Measurements from ENCODE around the gene IFI30.

The IFI30 gene

GRCh38 chr19:18143902-18144301 lies 29.7 kb upstream of the IFI30 start:
- no peak for TF ChIP-seq CTCF (IDR thresholded peaks at IDR 0.05)
- Histone ChIP-seq H3K27ac (no peak overlapping the region), H3K4me3 (no peak overlapping the region)
- no peak for DNase-seq (ENCODE audit: low spot score)

DNA sequence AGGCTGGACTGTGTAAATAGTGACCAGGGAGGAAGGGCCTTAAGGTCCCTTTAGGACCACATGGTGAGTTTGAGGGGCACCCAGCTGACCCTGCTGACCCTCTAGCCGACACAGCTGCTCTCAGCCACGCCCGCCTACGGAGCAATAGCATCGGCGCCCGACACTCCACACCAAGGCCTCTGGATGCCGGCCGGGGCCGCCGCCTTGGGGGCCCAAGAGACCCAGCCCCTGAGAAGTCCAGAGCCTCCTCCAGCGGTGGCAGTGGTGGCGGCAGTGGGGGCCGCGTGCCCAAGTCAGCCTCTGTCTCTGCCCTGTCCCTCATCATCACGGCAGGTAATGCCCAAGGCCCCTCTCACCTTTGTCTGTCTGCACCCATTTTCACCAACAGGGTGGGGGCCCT lies 29.3 kb upstream of the IFI30 start:
- no peak for TF ChIP-seq CTCF (IDR thresholded peaks at IDR 0.05)
- DNase-seq (ENCODE audit: low spot score): no peak

DNA sequence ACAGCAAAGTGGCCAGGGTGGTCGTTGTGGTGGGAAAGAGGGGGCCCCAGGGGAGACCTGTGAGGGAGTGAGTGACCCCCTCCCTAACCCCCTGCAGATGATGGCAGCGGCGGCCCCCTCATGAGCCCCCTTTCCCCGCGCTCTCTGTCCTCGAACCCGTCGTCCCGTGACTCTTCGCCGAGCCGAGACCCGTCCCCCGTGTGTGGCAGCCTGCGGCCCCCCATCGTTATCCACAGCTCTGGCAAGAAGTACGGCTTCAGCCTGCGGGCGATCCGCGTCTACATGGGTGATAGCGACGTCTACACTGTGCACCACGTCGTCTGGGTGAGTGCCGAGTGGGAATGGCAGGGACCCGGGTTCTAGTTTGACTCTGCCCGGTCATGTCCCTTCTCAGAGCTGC lies 28.7 kb upstream of the IFI30 start:
- DNase-seq (ENCODE audit: low spot score): no peak
- Histone ChIP-seq H3K27ac (no peak overlapping the region), H3K4me3 (no peak overlapping the region)
- TF ChIP-seq CTCF (IDR thresholded peaks at IDR 0.05): no peak

More for the DNA sequence above, 29.3 kb upstream of the IFI30 start:
- no peak overlapping the region for H3K4me3 ChIP-seq
- no peak overlapping the region for H3K27ac ChIP-seq

DNA sequence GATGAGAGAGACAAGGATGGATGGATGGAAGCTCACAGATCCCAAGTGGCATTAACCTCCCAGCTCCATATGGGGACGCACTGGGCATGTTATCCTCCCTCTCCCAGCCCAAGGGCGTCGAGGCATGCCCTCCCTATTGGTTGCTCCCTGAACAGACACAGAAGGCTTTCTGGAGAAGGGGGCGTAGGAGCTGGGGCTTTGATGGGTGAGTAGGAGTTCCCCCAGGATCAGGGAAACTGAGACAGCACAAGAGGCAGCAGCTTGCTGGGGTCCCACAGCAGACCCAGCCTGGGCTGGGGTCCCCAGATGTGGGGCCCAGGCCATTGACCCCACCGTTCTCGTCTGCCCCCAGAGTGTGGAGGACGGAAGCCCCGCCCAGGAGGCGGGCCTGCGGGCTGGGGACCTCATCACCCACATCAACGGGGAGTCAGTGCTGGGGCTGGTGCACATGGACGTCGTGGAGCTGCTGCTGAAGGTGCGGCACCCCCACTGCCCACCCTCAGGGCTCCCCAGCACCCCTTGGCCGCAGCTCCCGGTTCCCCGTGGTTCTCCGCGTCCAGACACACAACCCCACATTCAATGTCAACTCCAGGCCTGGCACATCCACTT lies 28.1 kb upstream of the IFI30 start:
- peak; percentile 62 for DNase-seq (ENCODE audit: low spot score)
- Histone ChIP-seq H3K27ac (no peak overlapping the region), H3K4me3 (no peak overlapping the region)
- no peak for TF ChIP-seq CTCF (IDR thresholded peaks at IDR 0.05)

DNA sequence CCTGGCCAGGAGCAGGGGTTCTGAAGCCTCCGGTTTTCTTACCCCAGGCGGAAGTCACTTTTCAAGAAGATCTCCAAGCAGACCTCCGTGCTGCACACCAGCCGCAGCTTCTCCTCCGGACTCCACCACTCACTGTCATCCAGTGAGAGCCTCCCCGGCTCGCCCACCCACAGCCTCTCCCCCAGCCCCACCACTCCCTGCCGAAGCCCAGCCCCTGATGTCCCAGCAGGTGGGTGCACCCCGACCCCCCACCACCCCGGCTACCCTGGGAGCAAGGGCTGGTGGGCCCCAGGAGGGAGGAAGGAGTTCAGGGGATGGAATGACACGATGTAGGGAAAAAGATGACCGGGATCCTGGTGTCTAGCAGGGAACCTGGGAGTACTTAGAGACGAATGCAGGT lies 26.2 kb upstream of the IFI30 start:
- no peak overlapping the region for H3K27ac ChIP-seq
- no peak overlapping the region for H3K4me3 ChIP-seq
- DNase-seq (ENCODE audit: low spot score): peak; percentile 54
- TF ChIP-seq CTCF (IDR thresholded peaks at IDR 0.05): no peak

- no peak for TF ChIP-seq CTCF (IDR thresholded peaks at IDR 0.05)
- Histone ChIP-seq H3K27ac (no peak overlapping the region), H3K4me3 (no peak overlapping the region)
Measured at GRCh38 chr19:18149596-18149975, 24.0 kb upstream of the IFI30 start.

GRCh38 chr19:18150776-18151624 lies 22.6 kb upstream of the IFI30 start:
- Histone ChIP-seq H3K27ac (peak overlapping the region in 1 of 2 donors; percentile 93), H3K4me3 (no peak overlapping the region)
- peak; percentile 74 for DNase-seq (ENCODE audit: low spot score)
- no peak for TF ChIP-seq CTCF (IDR thresholded peaks at IDR 0.05)

More at GRCh38 chr19:18149596-18149975, 24.0 kb upstream of the IFI30 start:
- no peak for DNase-seq (ENCODE audit: low spot score)
